B cell (primary cell): ENCODE results near the gene TBC1D22A. TPM values are rescaled to one million over a fixed set of nuclear protein-coding genes. Genes with fewer than 3 reads are reported as not detected.

ENCODE experiments used
- ATAC-seq: fragments of 200-7000 bp; cut with Tn5 transposase; one replicate; pipeline ENCODE4 v1.10.0; 2021; ENCODE audit warnings: low read depth, mild to moderate bottlenecking, moderate number of reproducible peaks, moderate library complexity
- CTCF ChIA-PET: fragments of 350-600 bp; sonication (Branson Sonifier 250); formaldehyde crosslinking; loops from one replicate; lab custom pipeline; 2021; ENCODE audit warnings: antibody characterized with exemption, inconsistent platforms; lab: Charles Lee
- POLR2A ChIA-PET: fragments of 350-600 bp; sonication (Branson Sonifier 250); formaldehyde crosslinking; loops from one replicate; lab custom pipeline; 2021; ENCODE audit warnings: antibody characterized with exemption; lab: Charles Lee
- DNase-seq: peaks from one replicate; pipeline ENCODE4 v3.0.0; 2013
- H2AFZ ChIP-seq: 2 replicates; pipeline ENCODE4 v1.6.1; 2012; ENCODE audit warnings: mild to moderate bottlenecking, low read depth, low read length; ENCODE audit not compliant: insufficient read depth, poor library complexity, severe bottlenecking
- H3K27ac ChIP-seq, 2 donors: 1 replicate in 1 of 2; 2 replicates in 1 of 2; pipeline ENCODE4 v1.5.1; 2012 to 2013; ENCODE audit warnings: low read length in 2 of 2, mild to moderate bottlenecking in 2 of 2, moderate library complexity in 1 of 2
- H3K27me3 ChIP-seq, 4 experiments: fragments of 200-600 bp in 1 of 4; sonication (generic) in 1 of 4; replicated peaks in 1 of 4; 1 replicate in 2 of 4; 2 replicates in 2 of 4; pipeline versions ENCODE4 v1.6.1 to v1.7.0; 2013 to 2016; ENCODE audit warnings: low read length in 3 of 4, mild to moderate bottlenecking in 2 of 4, mixed read lengths in 1 of 4, moderate library complexity in 1 of 4; ENCODE audit not compliant: insufficient read depth in 4 of 4, control insufficient read depth in 3 of 4; ENCODE audit errors: control extremely low read depth in 1 of 4
- H3K36me3 ChIP-seq, 2 experiments: replicated peaks in 1 of 2; 1 replicate in 1 of 2; 2 replicates in 1 of 2; pipeline versions ENCODE4 v1.6.1 to v1.7.1; 2013; ENCODE audit warnings: low read length in 1 of 2; ENCODE audit not compliant: insufficient read depth in 2 of 2, control insufficient read depth in 1 of 2; ENCODE audit errors: control extremely low read depth in 1 of 2, extremely low read depth in 1 of 2
- H3K4me1 ChIP-seq, 2 donors: fragments of 200-600 bp in 1 of 2; sonication (generic) in 1 of 2; 1 replicate in 1 of 2; 2 replicates in 1 of 2; pipeline versions ENCODE4 v1.5.1 to v1.6.1; 2013 to 2017; ENCODE audit warnings: low read length in 2 of 2; ENCODE audit not compliant: control insufficient read depth in 2 of 2, insufficient read depth in 2 of 2
- H3K4me2 ChIP-seq: replicated peaks from 2 replicates; pipeline ENCODE3; 2012; ENCODE audit warnings: mild to moderate bottlenecking, low read depth, low read length; ENCODE audit not compliant: poor library complexity, severe bottlenecking
- H3K4me3 ChIP-seq, 5 experiments: fragments of 200-600 bp in 1 of 5; sonication (generic) in 1 of 5; 1 replicate in 3 of 5; 2 replicates in 2 of 5; pipeline versions ENCODE4 v1.5.1 to v1.7.0; 2011 to 2016; ENCODE audit warnings: low read length in 4 of 5, mild to moderate bottlenecking in 4 of 5, low read depth in 2 of 5, control low read depth in 1 of 5, moderate library complexity in 1 of 5; ENCODE audit not compliant: insufficient read depth in 1 of 5; ENCODE audit errors: control extremely low read depth in 1 of 5, extremely low read depth in 1 of 5
- H3K79me2 ChIP-seq: fragments of 200-600 bp; sonication (generic); one replicate; pipeline ENCODE4 v1.6.0; 2016; ENCODE audit warnings: low read length; ENCODE audit not compliant: control insufficient read depth, insufficient read depth
- H3K9ac ChIP-seq: fragments of 200-600 bp; sonication (generic); 2 replicates; pipeline ENCODE4 v1.6.1; 2017; ENCODE audit warnings: mild to moderate bottlenecking, low read length, moderate library complexity
- H3K9me3 ChIP-seq, 3 donors: one replicate each; pipeline versions ENCODE4 v1.6.1 to v1.7.1; 2013; ENCODE audit warnings: low read length in 2 of 3; ENCODE audit not compliant: control insufficient read depth in 2 of 3, insufficient read depth in 1 of 3; ENCODE audit errors: control extremely low read depth in 1 of 3
- H4K20me1 ChIP-seq: 2 replicates; pipeline ENCODE4 v1.6.0; 2012; ENCODE audit warnings: mild to moderate bottlenecking, low read length; ENCODE audit not compliant: insufficient read depth, control insufficient read depth, poor library complexity, severe bottlenecking
- H3K27ac Mint-ChIP-seq: one replicate; pipeline ENCODE4 v1.8.0; 2021; ENCODE audit warnings: mixed read lengths
- H3K27me3 Mint-ChIP-seq: one replicate; pipeline ENCODE4 v1.8.0; 2021; ENCODE audit warnings: mixed read lengths
- H3K4me1 Mint-ChIP-seq: one replicate; pipeline ENCODE4 v1.8.0; 2021; ENCODE audit warnings: mixed read lengths
- H3K4me3 Mint-ChIP-seq: one replicate; pipeline ENCODE4 v1.8.0; 2021; ENCODE audit warnings: mixed read lengths
- H3K9me3 Mint-ChIP-seq: one replicate; pipeline ENCODE4 v1.8.0; 2022; ENCODE audit warnings: mixed read lengths; ENCODE audit not compliant: insufficient read depth
- EZH2 ChIP-seq: IDR thresholded peaks from 2 replicates; pipeline ENCODE4 v1.6.1; 2012; ENCODE audit warnings: borderline replicate concordance, low read depth, mild to moderate bottlenecking, moderate library complexity, low read length; ENCODE audit not compliant: insufficient read depth, poor library complexity, severe bottlenecking
- WGBS: methylation state at CpG from one replicate; pipeline ENCODE4 v1.1.5; 2013; ENCODE audit warnings: missing lambda C conversion rate; ENCODE audit not compliant: insufficient coverage; 5-methylcytosine and 5-hydroxymethylcytosine counted together
- intact Hi-C: fragments of 100-400 bp; cut with micrococcal nuclease; formaldehyde crosslinking; loops from one replicate; pipeline ENCODE4 v1.10.0; 2022
- polyA plus RNA-seq: library from polyadenylated mRNA; depleted of rRNA; stranded (reverse); fragments of >200 nt; gene quantifications from 2 replicates; pipeline ENCODE4 v1.2.3, GENCODE V29; 2012
- total RNA-seq, 2 donors: library from RNA; stranded (reverse); fragments of 120-200 nt in 1 of 2; gene quantifications; 1 replicate in 1 of 2; 2 replicates in 1 of 2; pipeline versions ENCODE4 v1.2.3 to v1.2.4, GENCODE V29; 2013 to 2022
- TF ChIP-seq, protein P1 (sequence below): fragments of 200-600 bp; IDR thresholded peaks from one replicate; pipeline ENCODE4 v1.8.0; 2022; ENCODE audit warnings: antibody characterized with exemption, mild to moderate bottlenecking

The TBC1D22A gene
- total and polyA plus RNA-seq, 2 donors (not counting 1 experiment from before 2014, with no cell fraction given): 73.8 to 128 TPM

DNA sequence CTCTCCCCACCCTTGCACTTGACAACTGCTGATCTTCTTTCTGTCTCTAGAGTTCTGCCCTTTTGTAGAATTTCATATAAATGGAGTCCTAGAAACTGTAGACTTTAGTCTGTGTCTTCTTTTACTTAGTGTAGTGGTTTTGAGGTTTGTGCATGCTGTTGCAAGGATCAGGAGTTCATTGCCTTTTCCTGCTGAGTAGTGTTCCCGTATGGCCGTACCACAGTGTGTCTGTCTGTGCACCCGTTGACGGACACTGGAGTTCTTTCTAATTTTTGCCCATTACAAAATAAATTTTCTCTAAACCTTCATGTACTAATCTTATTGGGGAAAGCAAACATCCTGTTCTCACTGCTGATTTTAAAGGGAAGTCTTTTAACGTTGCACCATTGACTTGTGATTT is 138.1 kb downstream of the TBC1D22A start:
- intact Hi-C loops: no loop called here
- H3K9ac ChIP-seq: no peak overlapping the region
- peaks cover 93% of the 10 kb centered on the region for H4K20me1 ChIP-seq
- ChIA-PET CTCF (no interaction called here), POLR2A (no interaction called here)
- peaks cover 4 to 70% of the 10 kb centered on the region in 2 experiments for H3K36me3 ChIP-seq
- no peaks in the 10 kb centered on the region for H3K27me3 ChIP-seq
- no peaks in the 10 kb centered on the region for H3K27me3 Mint-ChIP-seq
- H3K4me1 ChIP-seq: peaks cover 16 to 19% of the 10 kb centered on the region in 2 donors
- no peak for TF ChIP-seq EZH2
- TF ChIP-seq, protein P1, sequence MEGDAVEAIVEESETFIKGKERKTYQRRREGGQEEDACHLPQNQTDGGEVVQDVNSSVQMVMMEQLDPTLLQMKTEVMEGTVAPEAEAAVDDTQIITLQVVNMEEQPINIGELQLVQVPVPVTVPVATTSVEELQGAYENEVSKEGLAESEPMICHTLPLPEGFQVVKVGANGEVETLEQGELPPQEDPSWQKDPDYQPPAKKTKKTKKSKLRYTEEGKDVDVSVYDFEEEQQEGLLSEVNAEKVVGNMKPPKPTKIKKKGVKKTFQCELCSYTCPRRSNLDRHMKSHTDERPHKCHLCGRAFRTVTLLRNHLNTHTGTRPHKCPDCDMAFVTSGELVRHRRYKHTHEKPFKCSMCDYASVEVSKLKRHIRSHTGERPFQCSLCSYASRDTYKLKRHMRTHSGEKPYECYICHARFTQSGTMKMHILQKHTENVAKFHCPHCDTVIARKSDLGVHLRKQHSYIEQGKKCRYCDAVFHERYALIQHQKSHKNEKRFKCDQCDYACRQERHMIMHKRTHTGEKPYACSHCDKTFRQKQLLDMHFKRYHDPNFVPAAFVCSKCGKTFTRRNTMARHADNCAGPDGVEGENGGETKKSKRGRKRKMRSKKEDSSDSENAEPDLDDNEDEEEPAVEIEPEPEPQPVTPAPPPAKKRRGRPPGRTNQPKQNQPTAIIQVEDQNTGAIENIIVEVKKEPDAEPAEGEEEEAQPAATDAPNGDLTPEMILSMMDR: no peak
- H3K79me2 ChIP-seq: peaks cover 81% of the 10 kb centered on the region
- H3K4me3 Mint-ChIP-seq: no peak overlapping the region
- no peak overlapping the region for H3K4me2 ChIP-seq
- no peak overlapping the region for H2AFZ ChIP-seq
- H3K4me1 Mint-ChIP-seq: peaks cover 33% of the 10 kb centered on the region
- no peak overlapping the region for H3K27ac ChIP-seq
- DNase-seq (no peak), ATAC-seq (no peak)
- no peaks in the 10 kb centered on the region for H3K9me3 ChIP-seq
- no CpG with 5 or more reads among the region's 5 CpGs for WGBS
- no peak overlapping the region for H3K27ac Mint-ChIP-seq
- H3K4me3 ChIP-seq: no peak overlapping the region
- no peaks in the 10 kb centered on the region for H3K9me3 Mint-ChIP-seq

DNA sequence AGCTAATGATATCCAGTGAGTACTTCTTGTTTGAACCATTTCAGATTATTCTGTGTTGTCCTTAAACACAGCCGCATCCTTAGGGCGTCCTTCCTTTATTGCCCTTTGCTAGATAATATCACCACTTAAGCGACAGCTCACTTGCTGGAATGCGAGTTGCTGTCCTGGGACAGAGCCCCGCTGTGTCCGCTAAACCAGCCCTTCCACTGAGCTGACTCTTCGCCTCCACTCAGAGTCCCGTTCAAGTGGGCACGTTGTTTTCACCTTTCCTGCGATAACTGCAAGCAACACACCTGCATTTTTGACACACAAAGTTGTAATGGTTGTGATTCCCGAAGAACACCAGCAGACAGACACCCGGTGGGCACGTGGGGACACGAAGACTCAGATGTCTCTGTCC is 140.0 kb downstream of the TBC1D22A start:
- TF ChIP-seq, protein P1: no peak
- no peak for TF ChIP-seq EZH2
- Histone ChIP-seq H3K36me3 (peaks cover 5 to 72% of the 10 kb centered on the region in 2 experiments), H3K27me3 (no peaks in the 10 kb centered on the region), H3K9me3 (no peaks in the 10 kb centered on the region), H4K20me1 (peaks cover 93% of the 10 kb centered on the region), H3K4me1 (peaks cover 0 to under 1% of the 10 kb centered on the region in 2 donors), H3K27ac (no peak overlapping the region), H3K4me3 (no peak overlapping the region), H2AFZ (no peak overlapping the region), H3K79me2 (peaks cover 96% of the 10 kb centered on the region), H3K4me2 (no peak overlapping the region), H3K9ac (no peak overlapping the region)
- no peaks in the 10 kb centered on the region for H3K9me3 Mint-ChIP-seq
- no peaks in the 10 kb centered on the region for H3K27me3 Mint-ChIP-seq
- over 99% methylated on average over 14 of the region's 14 CpGs for WGBS
- peaks cover 18% of the 10 kb centered on the region for H3K4me1 Mint-ChIP-seq
- intact Hi-C loops: no loop called here
- CTCF ChIA-PET: no interaction called here
- DNase-seq: no peak
- POLR2A ChIA-PET: no interaction called here
- ATAC-seq: no peak
- no peak overlapping the region for H3K4me3 Mint-ChIP-seq
- no peak overlapping the region for H3K27ac Mint-ChIP-seq
